Thoracic aorta (tissue), 2 donors: Measurements from ENCODE around the gene PTCD1. TPM values are rescaled to one million over a fixed set of nuclear protein-coding genes. Genes with fewer than 3 reads are reported as not detected.

ENCODE experiments used
- ATAC-seq: fragments of 150-250 bp; one replicate; pipeline ENCODE4 v1.8.0; 2017; ENCODE audit warnings: low read depth; ENCODE audit not compliant: insufficient number of reproducible peaks, low FRiP score
- DNase-seq: peaks from one replicate; pipeline ENCODE4 v3.0.0-alpha.2; 2020; ENCODE audit warnings: low spot score
- H3K27ac ChIP-seq, 2 donors: fragments of 200-600 bp; sonication (generic); 1 replicate in 1 of 2; 2 replicates in 1 of 2; pipeline ENCODE4 v1.5.1; 2016; ENCODE audit warnings: mild to moderate bottlenecking in 2 of 2, moderate library complexity in 2 of 2
- H3K27me3 ChIP-seq: fragments of 200-600 bp; sonication (generic); replicated peaks from 2 replicates; pipeline ENCODE4 v1.6.0; 2016; ENCODE audit warnings: mild to moderate bottlenecking; ENCODE audit not compliant: insufficient read depth
- H3K36me3 ChIP-seq: fragments of 200-600 bp; sonication (generic); one replicate; pipeline ENCODE4 v1.5.1; 2016
- H3K4me1 ChIP-seq, 2 donors: fragments of 200-600 bp; sonication (generic); 1 replicate in 1 of 2; 2 replicates in 1 of 2; pipeline versions ENCODE4 v1.5.1 to v1.6.0; 2016; ENCODE audit warnings: low read depth in 2 of 2, mild to moderate bottlenecking in 1 of 2; ENCODE audit not compliant: control insufficient read depth in 1 of 2
- H3K4me3 ChIP-seq: fragments of 200-600 bp; sonication (generic); 2 replicates; pipeline ENCODE4 v1.5.1; 2016; ENCODE audit warnings: mild to moderate bottlenecking
- H3K9me3 ChIP-seq: fragments of 200-600 bp; sonication (generic); 2 replicates; pipeline ENCODE4 v1.5.1; 2016
- total RNA-seq, 2 donors: library from RNA; depleted of rRNA; stranded (reverse); fragments of >200 nt; gene quantifications; one replicate each; pipeline versions ENCODE4 v1.1.0 to v1.2.3, GENCODE V29; 2016
- TF ChIP-seq, protein P1 (sequence below): fragments of 200-600 bp; sonication (generic); IDR thresholded peaks from one replicate; pipeline ENCODE4 v1.5.1; 2019; ENCODE audit warnings: antibody characterized with exemption

PTCD1 gene, protein sequence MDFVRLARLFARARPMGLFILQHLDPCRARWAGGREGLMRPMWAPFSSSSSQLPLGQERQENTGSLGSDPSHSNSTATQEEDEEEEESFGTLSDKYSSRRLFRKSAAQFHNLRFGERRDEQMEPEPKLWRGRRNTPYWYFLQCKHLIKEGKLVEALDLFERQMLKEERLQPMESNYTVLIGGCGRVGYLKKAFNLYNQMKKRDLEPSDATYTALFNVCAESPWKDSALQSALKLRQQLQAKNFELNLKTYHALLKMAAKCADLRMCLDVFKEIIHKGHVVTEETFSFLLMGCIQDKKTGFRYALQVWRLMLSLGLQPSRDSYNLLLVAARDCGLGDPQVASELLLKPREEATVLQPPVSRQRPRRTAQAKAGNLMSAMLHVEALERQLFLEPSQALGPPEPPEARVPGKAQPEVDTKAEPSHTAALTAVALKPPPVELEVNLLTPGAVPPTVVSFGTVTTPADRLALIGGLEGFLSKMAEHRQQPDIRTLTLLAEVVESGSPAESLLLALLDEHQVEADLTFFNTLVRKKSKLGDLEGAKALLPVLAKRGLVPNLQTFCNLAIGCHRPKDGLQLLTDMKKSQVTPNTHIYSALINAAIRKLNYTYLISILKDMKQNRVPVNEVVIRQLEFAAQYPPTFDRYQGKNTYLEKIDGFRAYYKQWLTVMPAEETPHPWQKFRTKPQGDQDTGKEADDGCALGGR
- total RNA-seq: 10 to 100 TPM in 1 of 2 donors, 1 to 10 TPM in 1; 5.1 to 23.7 TPM

DNA sequence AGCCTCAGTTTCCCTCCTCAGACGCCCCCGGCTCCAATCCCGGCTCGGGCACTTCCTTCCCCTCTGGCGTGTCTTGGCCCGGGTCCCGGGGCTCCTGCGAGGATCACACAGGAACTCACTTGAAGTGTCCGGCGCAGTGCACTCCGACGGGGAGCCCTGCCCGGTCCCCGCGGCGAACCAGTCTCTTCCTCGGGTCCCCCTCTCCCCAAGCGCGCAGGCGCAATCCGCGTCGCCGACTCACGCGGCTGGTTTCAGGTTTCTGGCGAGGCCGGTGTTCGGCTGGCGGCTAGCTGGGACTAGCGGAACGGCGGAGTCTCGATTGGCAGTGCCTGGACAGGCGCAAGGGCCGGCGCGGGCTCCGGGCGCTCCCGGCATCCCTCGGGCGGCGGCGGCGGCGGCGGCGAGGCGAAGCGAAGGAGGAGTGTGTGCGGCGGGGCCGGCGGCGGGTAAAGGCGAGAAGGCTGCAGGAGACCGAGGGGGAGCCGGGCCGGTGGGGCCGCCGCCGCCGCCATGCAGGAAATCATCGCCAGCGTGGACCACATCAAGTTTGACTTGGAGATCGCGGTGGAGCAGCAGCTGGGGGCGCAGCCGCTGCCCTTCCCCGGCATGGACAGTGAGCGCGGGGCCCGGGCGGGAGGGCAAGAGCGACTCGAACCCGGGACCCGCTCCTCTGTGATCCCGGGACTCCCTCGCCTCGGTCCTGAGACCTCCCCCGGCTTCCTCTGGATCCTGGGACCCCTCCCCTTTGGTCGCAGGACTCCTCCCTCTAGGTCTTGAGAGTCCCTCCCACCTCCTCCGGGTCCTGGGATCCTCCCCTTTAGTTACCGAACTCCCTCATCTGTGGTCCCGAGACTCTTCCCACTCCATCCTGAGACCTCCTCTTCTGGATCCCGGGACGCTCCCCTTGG lies at the start of gene PTCD1, which contains the start of gene CPSF4:
TSS of gene PTCD1 (minus strand) at position 226 of the 908 bp plus-strand sequence. CDS start 3,556 bp downstream, outside the sequence.
TSS of gene CPSF4 (plus strand) at position 371 of the 908 bp plus-strand sequence. CDS start at position 511, 140 bp downstream.
- TF ChIP-seq, protein P1, sequence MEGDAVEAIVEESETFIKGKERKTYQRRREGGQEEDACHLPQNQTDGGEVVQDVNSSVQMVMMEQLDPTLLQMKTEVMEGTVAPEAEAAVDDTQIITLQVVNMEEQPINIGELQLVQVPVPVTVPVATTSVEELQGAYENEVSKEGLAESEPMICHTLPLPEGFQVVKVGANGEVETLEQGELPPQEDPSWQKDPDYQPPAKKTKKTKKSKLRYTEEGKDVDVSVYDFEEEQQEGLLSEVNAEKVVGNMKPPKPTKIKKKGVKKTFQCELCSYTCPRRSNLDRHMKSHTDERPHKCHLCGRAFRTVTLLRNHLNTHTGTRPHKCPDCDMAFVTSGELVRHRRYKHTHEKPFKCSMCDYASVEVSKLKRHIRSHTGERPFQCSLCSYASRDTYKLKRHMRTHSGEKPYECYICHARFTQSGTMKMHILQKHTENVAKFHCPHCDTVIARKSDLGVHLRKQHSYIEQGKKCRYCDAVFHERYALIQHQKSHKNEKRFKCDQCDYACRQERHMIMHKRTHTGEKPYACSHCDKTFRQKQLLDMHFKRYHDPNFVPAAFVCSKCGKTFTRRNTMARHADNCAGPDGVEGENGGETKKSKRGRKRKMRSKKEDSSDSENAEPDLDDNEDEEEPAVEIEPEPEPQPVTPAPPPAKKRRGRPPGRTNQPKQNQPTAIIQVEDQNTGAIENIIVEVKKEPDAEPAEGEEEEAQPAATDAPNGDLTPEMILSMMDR: no peak
- H3K27ac ChIP-seq: peak within 1 kb of the TSS; percentile 68 to 69
- no peaks in the 10 kb centered on the region for H3K27me3 ChIP-seq
- DNase-seq (peak; percentile 82), ATAC-seq (peak; percentile 95)
- no peaks in the 10 kb centered on the region for H3K9me3 ChIP-seq
- peaks cover 14 to 46% of the 10 kb centered on the region in 2 donors for H3K4me1 ChIP-seq
- H3K36me3 ChIP-seq: peaks cover 4% of the 10 kb centered on the region
- H3K4me3 ChIP-seq: peak within 1 kb of the TSS; percentile 98

DNA sequence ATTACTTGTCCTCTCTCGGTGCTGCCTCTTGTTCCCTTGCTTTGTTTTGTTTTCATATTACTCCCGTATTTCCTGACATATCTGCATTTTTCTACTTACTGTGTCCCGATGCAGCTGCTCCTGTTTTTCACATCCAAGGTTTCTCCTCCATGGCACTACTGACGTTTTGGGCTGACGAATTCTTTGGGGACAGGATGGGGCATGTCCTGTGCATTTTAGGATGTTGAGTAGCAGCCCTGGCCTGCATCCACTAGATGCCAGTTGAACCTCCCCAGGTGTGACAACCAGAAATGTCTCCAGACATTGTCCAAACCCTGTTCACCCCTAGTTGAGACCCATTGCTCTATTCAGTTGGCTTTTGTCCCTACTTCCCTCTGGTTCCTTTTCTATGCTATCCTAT lies 46.5 kb upstream of the PTCD1 start:
- ATAC-seq (no peak), DNase-seq (no peak)
- no peaks in the 10 kb centered on the region for H3K36me3 ChIP-seq
- no peaks in the 10 kb centered on the region for H3K27me3 ChIP-seq
- no peak overlapping the region for H3K27ac ChIP-seq
- no peak overlapping the region for H3K4me3 ChIP-seq
- no peaks in the 10 kb centered on the region for H3K9me3 ChIP-seq
- TF ChIP-seq, protein P1: no peak
- H3K4me1 ChIP-seq: no peaks in the 10 kb centered on the region

DNA sequence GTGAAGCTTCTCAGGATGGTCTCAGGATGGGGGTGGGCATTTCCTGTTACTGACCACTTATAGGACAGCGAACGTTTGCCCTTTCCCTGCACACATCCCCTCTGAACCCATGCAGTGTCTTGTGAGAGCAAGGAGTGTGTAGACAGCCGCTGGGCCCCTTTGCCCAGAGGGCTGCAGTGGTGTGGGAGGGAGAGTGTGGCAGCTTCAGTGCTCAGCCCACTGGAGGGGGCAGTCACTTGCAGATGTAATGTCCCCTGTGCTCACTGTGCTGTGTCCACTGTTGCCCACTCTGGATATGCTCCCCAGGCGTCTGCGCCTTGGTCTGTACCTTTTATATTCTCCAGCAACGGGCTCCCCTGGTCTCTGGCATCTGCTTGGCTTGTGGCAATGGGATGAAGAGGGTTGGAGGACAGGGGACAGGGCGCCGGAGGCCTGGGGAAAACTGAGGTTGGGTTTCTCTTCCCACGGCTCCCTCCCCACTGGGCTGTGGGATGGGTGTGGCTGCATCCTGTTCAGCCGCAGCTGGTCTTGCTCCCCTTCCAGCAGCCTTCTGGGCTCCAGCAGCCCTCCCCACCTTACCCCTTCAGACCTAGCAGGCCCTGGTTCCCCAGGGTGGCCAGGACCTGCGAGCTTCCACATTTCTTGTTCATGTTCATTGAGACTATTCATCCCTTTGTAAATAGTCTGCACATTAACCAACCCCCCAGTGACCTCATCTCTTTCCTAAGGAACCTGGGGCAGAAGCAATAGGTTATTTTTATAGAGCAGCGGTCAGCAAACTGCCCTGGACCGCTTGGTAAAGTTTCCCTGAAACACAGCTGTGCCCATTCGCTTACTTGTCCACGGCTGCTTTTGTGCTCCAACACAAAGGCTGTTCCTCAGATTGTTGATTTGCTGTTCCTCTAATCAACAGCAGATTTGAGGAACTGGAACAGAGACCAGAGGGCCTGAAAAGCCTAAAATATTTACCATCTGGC lies 40.2 kb upstream of the PTCD1 start:
- Histone ChIP-seq H3K27ac (no peak overlapping the region), H3K36me3 (no peaks in the 10 kb centered on the region), H3K9me3 (no peaks in the 10 kb centered on the region), H3K4me3 (no peak overlapping the region), H3K27me3 (no peaks in the 10 kb centered on the region), H3K4me1 (peaks cover 2 to 4% of the 10 kb centered on the region in 2 donors)
- TF ChIP-seq, protein P1: no peak
- ATAC-seq (no peak), DNase-seq (no peak)

DNA sequence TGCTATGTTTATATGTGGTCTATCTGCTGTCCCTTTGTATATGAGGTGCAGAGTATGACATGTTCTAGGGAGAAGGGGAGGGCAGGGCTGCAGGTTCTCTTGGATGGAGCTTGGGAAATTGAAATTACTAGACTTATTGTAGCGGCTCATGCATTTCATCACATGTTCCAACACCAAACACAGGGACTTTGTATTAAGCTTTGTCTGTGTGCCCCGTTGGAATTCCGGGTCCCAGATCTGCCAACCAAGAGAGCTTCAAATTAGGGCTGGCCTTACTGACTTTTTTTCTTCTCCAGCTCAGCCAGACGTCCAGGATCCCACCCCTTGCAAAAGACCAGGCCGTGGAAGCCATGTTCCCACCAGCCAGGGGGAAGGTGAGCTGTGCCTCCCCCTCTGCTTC lies 37.5 kb upstream of the PTCD1 start:
- Histone ChIP-seq H3K36me3 (no peaks in the 10 kb centered on the region), H3K4me3 (no peak overlapping the region), H3K27ac (no peak overlapping the region), H3K4me1 (peaks cover 3 to 11% of the 10 kb centered on the region in 2 donors), H3K9me3 (no peaks in the 10 kb centered on the region), H3K27me3 (no peaks in the 10 kb centered on the region)
- TF ChIP-seq, protein P1: no peak
- DNase-seq (no peak), ATAC-seq (no peak)
